Stimulated activated CD8-positive, alpha-beta memory T cell treated with anti-CD3 and anti-CD28 coated beads, Interleukin-4, amount 100 ng/mL, for 48 hours (primary cell): ENCODE measurements around the gene PRPF19.
A peak's percentile ranks its signal among the peaks of the same experiment; 100 is the strongest.
"Not testable (repeated sequence)": the region's sequence is repeated elsewhere in the genome, so short reads cannot be mapped to it uniquely, and the experiment has no call there.

Source experiments
- DNase-seq: peaks from one replicate; pipeline ENCODE4 v3.0.0-alpha.2; 2020

The PRPF19 gene

GRCh38 chr11:60922906-60923305 lies 16.5 kb upstream of the PRPF19 start:
- no peak for DNase-seq

DNA sequence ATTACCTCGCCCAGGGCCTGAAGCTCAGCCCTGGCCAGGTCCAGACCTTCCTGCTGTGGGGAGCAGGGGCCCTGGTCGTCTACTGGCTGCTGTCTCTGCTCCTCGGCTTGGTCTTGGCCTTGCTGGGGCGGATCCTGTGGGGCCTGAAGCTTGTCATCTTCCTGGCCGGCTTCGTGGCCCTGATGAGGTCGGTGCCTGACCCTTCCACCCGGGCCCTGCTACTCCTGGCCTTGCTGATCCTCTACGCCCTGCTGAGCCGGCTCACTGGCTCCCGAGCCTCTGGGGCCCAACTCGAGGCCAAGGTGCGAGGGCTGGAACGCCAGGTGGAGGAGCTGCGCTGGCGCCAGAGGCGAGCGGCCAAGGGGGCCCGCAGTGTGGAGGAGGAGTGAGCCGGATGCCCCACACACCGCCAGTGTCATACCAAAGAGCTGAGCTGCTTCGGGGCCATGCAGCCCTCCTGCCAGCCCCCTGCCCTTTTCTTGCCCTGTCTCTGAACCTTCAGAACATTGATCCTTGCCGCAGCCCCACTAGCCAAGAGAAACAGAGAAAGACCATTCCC lies 15.5 kb upstream of the PRPF19 start:
- DNase-seq: no peak

- DNase-seq: no peak
These were observed 14.9 kb upstream of the PRPF19 start for GRCh38 chr11:60921259-60921658.

DNA sequence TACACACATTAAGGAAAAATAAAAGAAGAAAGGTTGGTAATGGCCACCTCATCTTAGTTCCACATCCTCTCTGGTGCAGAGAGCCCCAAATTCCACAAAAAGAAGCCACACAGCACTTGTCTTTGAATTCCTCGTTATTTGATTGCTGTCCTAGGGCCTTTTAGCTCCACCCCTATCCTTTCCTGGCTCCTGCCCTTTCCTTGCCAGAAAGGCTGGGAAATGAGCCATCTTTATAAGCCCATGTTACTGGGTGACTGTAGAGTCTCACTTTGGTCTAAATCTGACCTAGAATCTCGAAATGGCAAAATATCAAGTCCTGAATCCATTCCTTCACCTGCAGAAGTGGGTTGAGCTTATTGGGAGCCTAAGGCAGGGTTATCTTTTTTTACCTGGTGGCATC lies 13.6 kb upstream of the PRPF19 start:
- no peak for DNase-seq

GRCh38 chr11:60919320-60919719 lies 12.9 kb upstream of the PRPF19 start:
- DNase-seq: no peak

DNA sequence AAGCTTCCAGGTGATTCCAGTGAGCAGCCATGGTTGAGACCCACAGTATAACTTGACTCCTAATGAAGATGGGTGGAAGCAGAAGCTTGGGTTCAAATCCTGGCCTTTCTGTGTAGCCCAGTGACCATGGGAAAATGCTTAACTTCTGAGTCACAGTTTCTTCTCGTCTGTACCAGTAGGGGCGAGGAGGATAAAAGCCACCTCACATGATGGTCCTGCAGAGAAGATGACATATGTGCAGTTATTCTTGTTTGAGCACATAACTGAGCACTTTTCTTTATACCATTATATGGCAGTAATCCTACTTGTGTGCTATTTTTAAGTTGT lies 12.5 kb upstream of the PRPF19 start:
- DNase-seq: no peak

DNA sequence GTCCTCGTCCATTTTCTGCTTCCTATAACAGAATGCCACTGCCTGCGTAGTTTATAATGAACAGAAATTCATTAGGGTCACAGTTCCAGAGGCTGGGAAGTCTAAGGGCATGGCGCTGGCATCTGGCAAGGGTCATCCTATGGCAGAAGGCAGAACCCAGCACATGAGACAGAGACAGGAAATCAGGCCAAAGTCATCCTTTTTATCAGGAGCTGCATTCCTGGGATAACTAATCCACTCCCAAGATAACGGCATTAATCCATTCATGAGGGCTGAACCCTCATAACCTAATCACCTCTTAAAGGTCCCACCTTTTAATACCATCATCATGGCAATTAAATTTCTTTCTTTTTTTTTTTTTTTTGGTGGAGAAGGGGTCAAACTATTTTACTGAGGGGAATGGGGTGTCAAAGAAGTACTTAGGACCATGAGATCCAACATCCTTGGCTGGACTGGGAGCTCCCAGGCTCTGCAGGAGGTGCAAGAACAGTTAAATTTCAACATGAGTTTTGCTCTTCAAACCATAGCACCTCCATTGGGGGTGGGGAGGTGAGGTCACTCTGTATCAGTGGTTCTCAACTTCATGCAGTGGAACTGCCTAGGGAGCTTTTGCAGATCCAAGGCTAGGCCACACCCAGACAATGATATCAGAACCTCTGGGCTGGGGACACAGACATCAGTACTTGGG lies 12.0 kb upstream of the PRPF19 start:
- DNase-seq: no peak

DNA sequence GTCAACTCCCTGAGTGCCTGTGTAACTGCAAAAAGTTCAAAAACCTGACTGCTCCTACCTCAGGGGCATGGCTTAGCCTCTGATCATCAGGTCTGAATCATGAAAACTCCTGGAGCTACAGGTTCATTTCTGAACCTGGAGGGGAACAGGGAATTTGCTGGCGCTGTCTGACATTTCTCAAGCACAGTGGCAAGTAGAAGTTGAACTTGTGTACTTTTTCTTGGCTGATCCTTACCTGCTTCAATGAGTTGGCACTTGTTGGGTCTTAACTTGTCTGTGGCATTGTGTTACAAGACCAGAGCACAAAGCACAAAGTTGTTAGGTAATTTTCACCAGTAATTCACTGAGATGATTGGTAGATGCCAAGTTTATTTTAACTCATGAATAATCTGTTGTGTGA lies 10.9 kb upstream of the PRPF19 start:
- no peak for DNase-seq

DNA sequence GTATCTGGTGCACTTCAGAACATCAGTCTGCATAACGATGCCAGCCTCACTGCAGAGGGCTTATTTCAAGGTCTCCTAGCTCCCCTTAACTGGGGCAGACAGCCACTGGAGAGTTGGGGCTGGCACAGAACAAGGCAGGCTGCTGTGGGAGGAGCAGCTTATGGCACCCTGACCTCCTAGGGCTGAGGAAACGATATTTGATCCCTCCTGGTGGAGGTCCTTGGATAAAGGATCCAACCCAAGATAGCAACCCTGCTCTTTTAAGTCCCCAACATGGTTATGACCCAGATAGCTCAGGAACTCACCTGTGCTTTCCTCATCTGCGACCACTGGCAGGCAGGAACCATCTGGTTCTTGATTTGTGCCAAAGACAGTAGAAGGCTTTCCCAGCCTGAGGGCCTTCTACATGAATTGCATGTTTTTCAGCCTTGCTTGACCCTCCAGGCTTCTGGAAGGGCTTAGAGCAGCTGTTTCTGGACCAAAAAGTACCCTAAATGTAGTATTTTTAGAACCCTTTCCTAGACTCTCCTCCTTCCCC lies 10.4 kb upstream of the PRPF19 start:
- no peak for DNase-seq

DNA sequence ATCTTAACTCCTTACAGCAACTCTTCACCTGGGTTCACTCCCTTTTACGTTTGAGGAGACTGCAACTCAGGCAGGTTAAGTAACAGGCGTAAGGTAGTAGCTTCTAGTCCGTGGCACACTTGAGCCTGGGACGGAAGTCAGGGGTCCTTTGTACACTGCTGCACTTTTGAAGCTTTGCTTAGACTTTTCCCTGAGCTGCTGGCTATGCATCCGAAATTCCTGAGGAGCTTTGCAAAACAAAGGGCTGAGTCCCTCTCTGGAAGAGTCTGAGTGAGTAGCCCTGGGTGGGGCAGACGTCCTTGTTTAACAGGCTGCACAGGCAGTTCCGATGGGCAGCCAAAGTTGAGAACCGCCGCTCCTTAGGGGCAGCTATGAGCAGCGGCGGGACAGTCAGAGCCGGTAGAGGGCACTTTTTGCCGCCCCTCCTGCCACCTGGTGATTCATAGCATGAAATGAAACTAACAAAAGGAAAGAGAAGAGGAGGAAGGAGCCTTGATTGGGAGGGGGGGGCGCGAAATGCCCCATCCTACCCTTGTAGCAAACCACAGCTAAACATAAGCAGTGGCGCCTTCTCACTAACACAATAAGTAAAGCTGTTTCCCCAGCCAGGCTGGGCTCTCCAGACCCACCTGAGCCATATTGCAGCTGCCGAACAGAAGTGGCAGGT lies 9.0 kb upstream of the PRPF19 start:
- peak; percentile 78 for DNase-seq

GRCh38 chr11:60914633-60915247 lies 8.4 kb upstream of the PRPF19 start:
- peak; percentile 56 for DNase-seq

DNA sequence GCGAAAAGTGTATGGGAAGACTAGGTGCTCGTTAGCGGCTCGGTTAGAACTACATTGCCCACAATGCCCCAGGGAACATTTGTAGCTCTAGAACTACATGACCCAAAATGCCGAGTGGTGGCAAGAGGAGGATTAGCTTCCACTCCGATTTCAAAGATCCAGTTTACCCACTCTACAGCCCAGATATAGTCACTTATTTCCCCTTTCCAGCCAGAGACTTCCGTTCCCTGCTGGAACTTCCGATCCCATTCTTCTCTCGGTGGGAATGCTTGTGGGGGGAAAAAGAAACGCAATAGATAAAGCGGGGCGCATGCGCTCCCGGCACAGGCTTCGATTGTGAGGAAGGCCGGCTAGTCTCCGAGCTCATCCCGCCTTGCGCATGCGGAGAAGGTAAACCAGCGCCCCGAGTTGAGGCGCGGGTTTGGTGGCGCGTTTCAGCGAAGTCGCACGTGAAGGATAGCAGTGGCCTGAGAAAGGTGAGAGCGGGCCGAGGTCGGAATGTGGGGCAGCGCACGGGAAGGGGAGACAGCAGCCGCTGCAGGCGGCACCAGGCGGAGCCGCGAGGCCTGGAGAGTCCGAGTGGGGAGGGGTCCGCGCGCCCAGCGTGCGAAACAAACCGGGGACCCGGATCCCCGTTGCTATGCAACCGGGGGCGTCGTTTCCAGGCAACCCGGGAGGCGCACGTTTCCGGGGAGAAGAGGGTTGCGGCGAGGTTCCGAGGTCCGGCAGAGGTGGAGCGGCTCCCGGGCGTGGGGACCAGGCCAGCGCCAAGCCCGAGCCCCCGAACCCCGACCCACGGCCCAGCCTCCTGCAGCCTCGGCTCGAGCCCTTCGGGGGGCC lies 7.6 kb upstream of the PRPF19 start, which contains the start of gene TMEM109:
TSS of gene TMEM109 (plus strand) at position 366 of the 840 bp plus-strand sequence. CDS start 5,536 bp downstream, outside the sequence.
- peak; percentile 90 for DNase-seq

DNA sequence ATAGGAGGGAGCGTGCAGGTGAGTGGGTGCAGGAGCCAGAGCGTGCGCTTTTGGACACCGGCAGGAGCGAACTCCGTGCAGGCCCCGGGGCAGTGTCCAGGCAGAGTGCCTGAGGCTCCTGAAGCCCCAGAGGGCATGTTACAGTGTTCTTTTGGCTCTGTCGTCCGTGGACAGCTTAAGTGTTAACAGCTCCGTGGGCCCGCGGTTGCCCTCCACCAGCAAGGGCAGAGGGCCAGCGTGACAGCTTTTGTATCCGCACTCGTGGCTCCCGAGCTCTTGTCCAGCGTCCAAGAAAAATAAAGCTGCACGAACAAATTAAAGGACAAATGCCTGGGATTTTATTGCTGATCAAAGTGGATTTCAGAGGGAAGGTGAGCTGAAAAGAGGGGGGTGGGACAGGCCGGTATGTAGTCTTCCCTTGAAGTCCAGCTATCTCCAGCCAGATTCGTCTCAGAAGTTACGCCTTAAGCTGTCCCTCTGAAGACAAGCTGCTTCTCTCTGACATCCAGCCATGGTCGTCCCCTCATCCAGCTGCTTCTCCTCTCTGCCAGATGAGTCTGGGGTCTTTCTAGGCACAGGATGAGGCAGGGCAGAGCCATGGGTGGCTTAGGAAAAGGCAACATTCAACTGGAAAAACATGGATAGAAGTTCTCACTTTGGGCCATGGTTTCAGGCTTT lies 6.6 kb upstream of the PRPF19 start:
- no peak for DNase-seq

- DNase-seq: peak; percentile 35
These were observed 6.0 kb upstream of the PRPF19 start for GRCh38 chr11:60912223-60912850.

- DNase-seq: no peak
These were observed 4.5 kb upstream of the PRPF19 start for GRCh38 chr11:60910711-60911380.

DNA sequence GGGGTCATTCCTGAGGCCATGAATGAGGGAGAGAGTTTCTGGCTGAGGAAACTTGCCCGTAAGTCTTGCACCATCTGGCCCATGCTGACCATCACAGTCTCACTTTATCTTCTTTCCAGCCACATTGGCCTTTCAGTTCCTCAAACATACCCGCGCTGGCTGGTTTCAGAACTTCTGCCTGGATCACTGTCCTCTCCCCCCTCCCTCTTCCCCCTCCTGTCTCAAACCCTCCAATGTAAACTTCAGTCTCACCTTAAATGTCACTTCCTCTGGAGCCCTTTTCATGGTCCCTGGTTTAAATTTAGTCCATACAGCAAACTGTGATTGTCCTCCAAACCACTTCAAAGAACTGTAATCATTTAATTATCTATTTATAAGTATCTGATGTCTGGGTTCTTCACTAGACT lies 3.9 kb upstream of the PRPF19 start:
- no peak for DNase-seq

- DNase-seq: not testable (repeated sequence)
These were observed 3.4 kb upstream of the PRPF19 start for GRCh38 chr11:60909680-60910280.

GRCh38 chr11:60908803-60909202 lies 2.4 kb upstream of the PRPF19 start:
- DNase-seq: no peak

DNA sequence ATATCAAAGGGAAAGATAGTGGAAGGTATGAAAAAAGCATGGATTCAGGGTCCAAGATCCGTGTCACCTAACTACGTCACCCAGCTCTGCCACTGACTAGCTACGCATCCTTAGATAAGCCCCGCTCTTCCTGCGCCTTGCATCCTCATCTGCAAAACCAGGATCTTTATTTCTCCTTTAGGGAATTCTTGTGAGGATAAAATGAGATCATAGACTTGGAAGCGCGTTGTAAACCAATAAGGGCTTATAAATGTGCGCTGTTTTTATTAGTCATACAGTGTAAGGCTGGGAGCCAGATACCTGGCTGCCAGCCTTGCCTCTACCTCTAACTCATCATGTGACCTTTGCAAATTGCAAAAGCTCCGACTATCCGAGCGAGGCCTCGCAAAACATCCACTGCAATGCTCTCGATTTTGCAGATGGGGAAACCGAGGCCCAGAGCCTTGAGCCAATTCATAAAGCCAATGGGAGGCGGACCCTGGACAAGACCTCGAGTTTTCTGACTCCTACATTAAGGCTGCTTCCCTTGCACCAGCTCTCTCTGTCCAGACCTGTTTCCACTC lies 753 bp downstream of the PRPF19 start:
- DNase-seq: peak; percentile 38

GRCh38 chr11:60905047-60905446 lies 1.3 kb downstream of the PRPF19 start:
- DNase-seq: no peak
